GM21737 (cell line): ENCODE results near the gene PRRC2A.
"Not testable (repeated sequence)": the region's sequence is repeated elsewhere in the genome, so short reads cannot be mapped to it uniquely, and the experiment has no call there.

Experiments used
- ATAC-seq: cut with Tn5 transposase; IDR thresholded peaks from one replicate; pipeline ENCODE4 v1.9.1; 2021; ENCODE audit warnings: mild to moderate bottlenecking, moderate library complexity; ENCODE audit not compliant: unreplicated experiment

PRRC2A gene

GRCh38 chr6:31585491-31585890 is 35.0 kb upstream of the PRRC2A start:
- no peak for ATAC-seq

GRCh38 chr6:31586008-31586407 is 34.5 kb upstream of the PRRC2A start, which contains the start of gene LST1:
LST1 (plus strand) TSS chr6:31586277; CDS start chr6:31587300, 1,023 bp downstream.
- ATAC-seq: no peak

- ATAC-seq: no peak
Measured at GRCh38 chr6:31586599-31587281, 33.8 kb upstream of the PRRC2A start.

- ATAC-seq: no peak
Measured at GRCh38 chr6:31587791-31588777, 32.4 kb upstream of the PRRC2A start.

GRCh38 chr6:31588871-31589650 is 31.5 kb upstream of the PRRC2A start:
- ATAC-seq: no peak

- ATAC-seq: not testable (repeated sequence)
Measured at GRCh38 chr6:31590691-31591090, 29.8 kb upstream of the PRRC2A start.

- ATAC-seq: no peak
Measured at GRCh38 chr6:31592396-31592771, 28.1 kb upstream of the PRRC2A start.

- no peak for ATAC-seq
Measured at GRCh38 chr6:31597006-31597405, 23.5 kb upstream of the PRRC2A start.

GRCh38 chr6:31607317-31607716 is 13.2 kb upstream of the PRRC2A start:
- no peak for ATAC-seq

GRCh38 chr6:31609519-31610406 is 10.8 kb upstream of the PRRC2A start:
- no peak for ATAC-seq

GRCh38 chr6:31610968-31611367 is 9.5 kb upstream of the PRRC2A start:
- ATAC-seq: no peak

- ATAC-seq: no peak
Measured at GRCh38 chr6:31614075-31614619, 6.4 kb upstream of the PRRC2A start.

- ATAC-seq: no peak
Measured at GRCh38 chr6:31614684-31615578, 5.6 kb upstream of the PRRC2A start, which contains the start of gene AIF1. AIF1 (plus strand) TSS chr6:31615234; CDS start chr6:31615330, 96 bp downstream.

GRCh38 chr6:31615748-31616147 is 4.8 kb upstream of the PRRC2A start:
- no peak for ATAC-seq

- ATAC-seq: no peak
Measured at GRCh38 chr6:31617010-31617409, 3.5 kb upstream of the PRRC2A start.

GRCh38 chr6:31619805-31620585 is 520 bp upstream of the PRRC2A start:
- ATAC-seq: peak; percentile 80

GRCh38 chr6:31621320-31621939 is 915 bp downstream of the PRRC2A start:
- ATAC-seq: no peak
